Astrocyte of the spinal cord (primary cell): Measurements from ENCODE around the gene RHNO1.
A peak's percentile ranks its signal among the peaks of the same experiment; 100 is the strongest.

Experiments
- DNase-seq: peaks from one replicate; pipeline ENCODE4 v3.0.0; 2011; ENCODE audit warnings: low read depth, low spot score
- H3K4me3 ChIP-seq: 2 replicates; pipeline ENCODE4 v1.5.1; 2011; ENCODE audit warnings: low read depth, mild to moderate bottlenecking, low read length, moderate library complexity
- in situ Hi-C: cut with HindIII; loops from 2 replicates; pipeline ENCODE4 v1.10.0; 2017; ENCODE audit warnings: low sequenced_read_pairs
- TF ChIP-seq, protein P1 (sequence below): IDR thresholded peaks from 2 replicates; pipeline ENCODE4 v1.5.1; 2012; ENCODE audit warnings: low read depth, mild to moderate bottlenecking, low read length, inconsistent platforms

The RHNO1 gene

DNA sequence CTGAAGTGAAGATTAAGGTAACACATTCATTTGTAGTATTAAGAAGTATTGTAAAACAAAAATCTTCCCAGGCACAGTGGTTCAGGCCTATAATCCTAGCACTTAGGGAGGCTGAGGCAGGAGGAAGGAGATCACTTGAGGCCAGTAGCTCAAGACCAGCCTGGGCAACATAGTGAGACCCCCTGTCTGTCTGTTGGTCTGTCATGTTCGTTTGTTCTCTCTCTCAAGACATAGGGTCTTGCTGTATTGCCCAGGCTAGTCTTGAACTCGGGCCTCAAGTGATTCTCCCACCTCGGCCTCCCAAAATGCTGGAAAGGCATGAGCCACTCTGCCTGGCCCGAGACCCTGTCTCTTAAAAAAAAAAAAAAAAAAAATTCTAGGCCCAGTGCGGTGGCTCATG is 20.4 kb downstream of the RHNO1 start:
- in situ Hi-C loops, result no loop called here
- TF ChIP-seq, protein P1, sequence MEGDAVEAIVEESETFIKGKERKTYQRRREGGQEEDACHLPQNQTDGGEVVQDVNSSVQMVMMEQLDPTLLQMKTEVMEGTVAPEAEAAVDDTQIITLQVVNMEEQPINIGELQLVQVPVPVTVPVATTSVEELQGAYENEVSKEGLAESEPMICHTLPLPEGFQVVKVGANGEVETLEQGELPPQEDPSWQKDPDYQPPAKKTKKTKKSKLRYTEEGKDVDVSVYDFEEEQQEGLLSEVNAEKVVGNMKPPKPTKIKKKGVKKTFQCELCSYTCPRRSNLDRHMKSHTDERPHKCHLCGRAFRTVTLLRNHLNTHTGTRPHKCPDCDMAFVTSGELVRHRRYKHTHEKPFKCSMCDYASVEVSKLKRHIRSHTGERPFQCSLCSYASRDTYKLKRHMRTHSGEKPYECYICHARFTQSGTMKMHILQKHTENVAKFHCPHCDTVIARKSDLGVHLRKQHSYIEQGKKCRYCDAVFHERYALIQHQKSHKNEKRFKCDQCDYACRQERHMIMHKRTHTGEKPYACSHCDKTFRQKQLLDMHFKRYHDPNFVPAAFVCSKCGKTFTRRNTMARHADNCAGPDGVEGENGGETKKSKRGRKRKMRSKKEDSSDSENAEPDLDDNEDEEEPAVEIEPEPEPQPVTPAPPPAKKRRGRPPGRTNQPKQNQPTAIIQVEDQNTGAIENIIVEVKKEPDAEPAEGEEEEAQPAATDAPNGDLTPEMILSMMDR, result no peak
- H3K4me3 ChIP-seq, result no peak overlapping the region
- DNase-seq, result no peak

DNA sequence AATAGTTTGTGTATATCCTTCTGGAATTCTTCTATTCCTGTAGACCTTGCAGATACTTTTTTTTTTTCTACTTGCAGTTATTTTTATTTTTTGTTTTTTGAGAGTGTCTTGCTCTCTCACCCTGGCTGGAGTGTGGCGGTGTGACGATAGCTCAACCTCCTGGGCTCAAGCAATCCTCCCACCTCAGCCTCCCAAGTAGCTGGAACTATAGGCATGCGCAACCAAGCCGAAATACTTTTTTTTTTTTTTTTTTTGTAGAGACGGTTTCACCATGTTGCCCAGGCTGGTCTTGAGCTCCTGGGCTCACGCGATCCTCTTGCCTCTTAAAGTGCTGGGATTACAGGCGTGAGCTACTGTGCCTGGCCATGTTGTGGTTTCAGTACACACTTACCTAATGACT is 23.6 kb downstream of the RHNO1 start:
- no peak for DNase-seq
- H3K4me3 ChIP-seq, result no peak overlapping the region
- TF ChIP-seq, protein P1, result no peak
- in situ Hi-C loops, result no loop called here

DNA sequence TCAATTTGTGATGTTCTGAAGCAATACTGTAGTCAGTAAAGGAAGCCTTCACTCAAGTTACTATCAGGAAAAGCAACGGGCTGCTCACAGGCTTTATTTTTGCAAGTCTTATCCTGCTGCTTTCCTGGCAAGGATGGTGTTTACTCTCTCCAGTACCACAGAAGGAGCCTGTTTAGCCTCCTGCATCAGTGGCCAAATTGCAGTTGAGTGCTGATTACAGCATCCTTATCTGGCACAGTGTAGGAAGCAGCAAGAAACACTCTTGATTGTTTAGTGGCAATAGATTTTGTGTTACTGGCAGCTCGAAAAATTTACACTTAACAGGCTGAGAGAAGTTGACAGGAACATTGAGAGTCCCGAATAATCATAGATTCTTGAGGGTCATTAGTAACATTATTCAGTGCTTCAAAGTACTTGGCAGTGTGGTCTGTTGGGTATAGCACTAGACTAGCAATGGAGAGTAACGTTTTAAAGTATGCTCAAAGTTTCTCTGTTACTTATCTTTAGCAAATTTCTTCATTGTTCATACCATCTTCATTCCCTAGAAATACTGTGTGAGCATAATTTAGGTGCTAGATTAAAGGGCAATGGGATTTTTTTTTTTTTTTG is 25.4 kb downstream of the RHNO1 start:
- TF ChIP-seq, protein P1, result no peak
- H3K4me3 ChIP-seq, result no peak overlapping the region
- peak; percentile 59 for DNase-seq
- in situ Hi-C loops, result no loop called here

DNA sequence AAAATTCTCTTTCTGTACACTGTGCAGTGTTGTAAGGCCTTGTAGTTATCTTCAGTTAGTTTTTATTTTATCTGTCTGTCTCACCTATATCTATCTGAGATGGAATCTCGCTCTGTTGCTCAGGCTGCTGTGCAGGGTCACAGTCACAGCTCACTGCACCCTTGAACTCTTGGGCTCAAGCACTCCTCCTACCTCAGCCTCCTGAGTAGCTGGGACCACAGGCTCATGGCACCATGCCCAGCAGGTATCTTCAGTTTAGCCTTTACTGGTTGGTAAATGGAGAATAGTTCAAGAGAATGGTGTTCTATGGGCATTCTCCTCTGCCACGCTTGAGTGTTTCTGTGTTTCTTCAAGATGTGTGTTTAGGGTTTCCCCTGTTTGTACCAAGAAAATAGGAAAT is 27.2 kb downstream of the RHNO1 start:
- in situ Hi-C loops, result no loop called here
- no peak for DNase-seq
- no peak overlapping the region for H3K4me3 ChIP-seq
- TF ChIP-seq, protein P1, result no peak

DNA sequence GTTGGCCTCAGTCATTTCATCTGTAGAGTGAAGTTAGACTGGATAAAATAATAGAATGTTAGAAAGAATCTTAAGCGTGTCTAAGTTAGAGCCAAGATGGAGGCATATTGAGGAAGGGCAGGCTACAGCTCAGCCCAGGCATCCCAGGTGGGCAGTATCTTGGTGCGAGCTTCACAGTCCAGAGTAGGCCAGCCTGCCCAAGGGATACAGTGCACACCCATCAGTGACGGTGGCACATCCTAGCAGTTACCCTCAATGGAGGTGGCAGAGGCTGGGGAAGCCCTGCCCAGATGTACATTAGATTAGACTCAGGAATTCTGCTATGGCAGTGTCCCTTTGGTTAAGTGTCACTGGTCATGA is 35.2 kb downstream of the RHNO1 start:
- no peak for DNase-seq
- H3K4me3 ChIP-seq, result no peak overlapping the region
- TF ChIP-seq, protein P1, result no peak
- in situ Hi-C loops, result no loop called here

DNA sequence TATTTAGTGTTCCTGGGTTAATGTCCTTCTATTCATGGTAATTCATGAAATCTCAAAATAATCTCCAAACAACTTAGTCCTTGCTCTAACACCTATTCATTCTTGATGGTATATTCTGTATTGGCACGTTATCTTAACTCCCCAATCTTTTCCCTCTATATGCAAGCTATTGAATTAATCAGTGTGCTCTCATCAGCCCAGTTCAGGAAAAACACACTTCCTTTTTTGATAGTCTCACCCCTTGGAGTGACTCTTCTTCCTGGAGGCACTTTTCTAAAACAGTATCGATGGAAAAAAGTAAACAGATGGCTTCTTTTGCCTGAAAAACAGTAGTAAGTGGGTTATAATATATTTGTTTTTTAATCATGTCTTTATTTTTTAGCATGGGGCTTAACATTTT is 42.2 kb downstream of the RHNO1 start:
- H3K4me3 ChIP-seq, result no peak overlapping the region
- TF ChIP-seq, protein P1, result no peak
- in situ Hi-C loops, result no loop called here
- no peak for DNase-seq

DNA sequence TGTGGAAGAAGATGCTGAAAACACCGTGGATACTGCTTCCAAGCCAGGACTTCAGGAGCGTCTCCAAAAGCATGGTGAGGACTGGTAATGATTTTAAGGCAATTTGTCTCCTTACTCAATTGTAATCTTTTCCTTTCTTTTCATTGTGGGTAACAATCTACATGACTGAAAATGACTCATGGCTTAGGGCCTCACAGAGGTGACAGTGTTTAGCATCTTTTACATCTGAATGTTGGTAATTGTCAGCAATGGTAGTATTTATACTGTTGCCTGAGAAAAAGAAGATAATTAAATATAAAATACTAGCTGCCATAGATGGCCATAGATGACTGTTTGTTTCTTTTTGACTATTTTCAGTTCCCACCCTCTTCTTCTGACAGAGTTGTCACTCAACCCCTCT is 45.3 kb downstream of the RHNO1 start:
- in situ Hi-C loops, result no loop called here
- H3K4me3 ChIP-seq, result no peak overlapping the region
- TF ChIP-seq, protein P1, result no peak

More for the DNA sequence above, 45.3 kb downstream of the RHNO1 start:
- DNase-seq, result no peak
